ENCODE measurements around the gene CD300LF.

CD300LF gene

DNA sequence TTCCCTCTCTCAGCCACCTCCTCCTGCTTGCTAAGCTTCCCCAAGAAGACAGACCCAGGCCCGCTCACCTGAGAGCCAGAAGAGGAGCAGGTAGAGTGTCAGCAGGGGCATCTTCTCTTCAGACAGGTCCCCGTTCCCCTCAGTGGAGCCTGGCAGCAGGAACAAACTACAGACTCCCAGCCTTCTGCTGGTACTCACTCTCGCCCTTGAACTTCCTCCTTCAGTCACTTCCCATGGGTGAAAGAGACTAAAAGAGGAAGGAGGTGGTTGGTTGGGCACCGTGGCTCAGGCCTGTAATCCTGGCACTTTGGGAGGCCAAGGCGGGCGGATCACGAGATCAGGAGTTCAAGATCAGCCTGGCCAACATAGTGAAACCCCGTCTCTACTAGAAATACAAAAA, at the start of gene CD300LF:
CD300LF (minus strand) TSS at position 168 of the 400 bp plus-strand sequence; CDS start at position 111, 57 bp downstream.
- no peak for DNase-seq (ENCODE audit: low spot score)

DNA sequence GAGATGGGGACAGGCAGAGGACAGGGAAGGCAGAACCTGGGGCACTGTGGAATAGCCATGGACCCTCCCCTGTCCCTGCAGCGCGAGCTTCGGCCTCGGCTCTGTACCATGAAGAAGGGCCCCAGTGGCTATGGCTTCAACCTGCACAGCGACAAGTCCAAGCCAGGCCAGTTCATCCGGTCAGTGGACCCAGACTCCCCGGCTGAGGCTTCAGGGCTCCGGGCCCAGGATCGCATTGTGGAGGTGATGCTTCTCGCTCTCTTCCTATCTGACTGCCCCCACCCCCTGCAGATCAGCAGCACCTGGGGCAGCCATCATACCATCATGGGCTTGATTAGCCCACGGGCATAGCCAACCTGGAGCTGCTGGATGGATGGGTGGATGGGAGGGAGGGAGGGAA, 49.2 kb upstream of the CD300LF start:
- DNase-seq (ENCODE audit: low spot score): no peak

DNA sequence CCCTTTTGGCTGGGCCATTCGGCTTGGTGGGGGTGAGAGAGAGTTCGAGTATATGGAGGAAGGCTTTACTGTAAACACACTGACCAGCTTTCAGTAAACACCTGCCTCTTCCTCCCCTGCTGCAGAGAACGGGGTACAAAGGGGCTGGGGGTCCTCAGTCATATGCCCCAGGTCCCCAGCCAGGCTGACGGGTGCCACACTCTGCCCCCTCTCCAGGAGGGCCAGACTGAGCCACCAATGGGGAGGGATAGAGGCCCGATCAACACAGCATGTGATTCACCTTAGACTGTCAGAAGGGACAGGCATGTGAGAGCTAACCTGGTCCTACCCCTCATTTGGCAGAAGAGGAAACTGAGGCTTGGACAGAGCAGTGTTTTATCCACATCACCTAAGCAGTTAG, 48.7 kb upstream of the CD300LF start:
- DNase-seq (ENCODE audit: low spot score): no peak

DNA sequence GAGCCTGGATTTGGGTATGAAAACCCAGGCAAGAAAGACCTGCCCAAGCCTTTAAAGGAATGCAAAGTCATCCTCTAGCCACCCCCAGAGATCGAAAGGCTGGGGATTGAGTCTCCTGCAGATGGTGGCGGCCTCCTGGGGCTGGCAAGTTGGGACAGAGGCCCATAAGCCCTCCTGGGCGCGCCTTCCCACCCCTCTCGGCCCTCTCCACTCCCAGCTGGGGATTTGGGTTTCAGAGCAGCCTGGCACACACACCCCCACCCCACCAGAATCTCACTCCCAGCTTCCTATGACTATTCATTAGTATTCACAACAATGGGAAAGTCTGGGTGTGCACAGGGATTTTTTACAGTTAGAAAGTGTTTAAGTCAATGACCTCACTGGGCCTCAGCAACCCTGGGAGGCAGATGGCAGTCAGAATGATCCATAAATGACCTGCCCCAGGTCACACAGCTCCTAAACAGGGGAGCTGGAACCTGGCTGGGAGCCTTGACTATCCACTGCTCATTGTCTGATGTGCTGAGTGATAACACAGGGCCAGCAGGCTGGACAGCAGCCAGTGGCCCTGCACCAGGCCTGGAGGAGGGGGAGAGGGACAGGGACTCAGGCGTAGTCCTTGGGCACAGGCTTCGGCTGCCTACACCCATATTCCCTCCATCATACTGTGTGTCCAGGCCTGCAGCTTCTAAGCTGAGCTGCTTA, 47.8 kb upstream of the CD300LF start:
- peak; percentile 64 for DNase-seq (ENCODE audit: low spot score)

DNA sequence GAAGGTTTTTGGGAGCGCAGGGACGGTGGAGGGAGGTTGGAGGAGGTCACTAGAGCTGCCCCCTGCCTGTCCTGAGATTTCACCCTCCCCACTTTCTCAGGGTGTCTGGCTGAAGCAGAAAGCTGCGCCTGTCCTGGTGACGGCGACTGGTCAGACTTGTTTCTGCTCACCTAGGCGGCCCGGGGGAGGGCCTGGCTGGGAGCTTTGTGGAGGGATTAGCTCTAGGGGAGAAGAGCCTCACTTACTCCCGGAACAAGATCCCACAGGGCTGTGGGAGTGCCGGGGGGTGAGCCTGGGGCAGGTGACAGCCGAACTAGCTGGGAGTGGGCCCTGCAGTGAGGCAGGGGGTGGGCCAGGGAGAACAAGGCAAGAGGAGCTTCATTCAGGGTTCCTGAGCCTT, 47.2 kb upstream of the CD300LF start:
- DNase-seq (ENCODE audit: low spot score): peak; percentile 82

DNA sequence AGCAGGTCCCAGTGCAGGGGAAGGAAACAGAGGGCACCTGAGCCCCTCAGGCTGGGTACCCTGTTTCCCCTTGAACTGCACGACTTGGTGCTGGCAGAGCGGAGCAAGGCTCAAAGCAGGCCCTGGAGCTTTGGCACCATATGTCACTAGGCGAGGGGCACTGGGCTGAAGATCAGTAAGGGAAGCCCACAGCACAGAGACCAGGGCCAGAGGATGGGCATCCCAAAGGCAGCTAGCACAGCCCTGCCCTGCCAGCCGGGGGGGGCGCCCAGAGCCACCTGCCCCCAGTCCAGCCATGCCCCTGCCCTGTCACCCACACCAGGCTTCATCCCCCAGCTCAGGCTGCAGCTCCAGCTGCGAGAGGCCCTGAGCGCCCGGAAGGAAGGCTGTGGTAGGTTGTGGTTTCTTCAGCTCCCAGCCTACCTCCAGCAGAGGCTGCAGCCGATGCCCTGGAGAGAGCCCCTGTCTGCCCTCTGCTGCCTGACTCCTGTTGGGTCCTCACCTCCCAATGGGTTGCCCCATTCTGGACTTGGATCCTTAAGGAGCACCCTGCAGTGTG, 46.6 kb upstream of the CD300LF start:
- peak; percentile 53 for DNase-seq (ENCODE audit: low spot score)

DNA sequence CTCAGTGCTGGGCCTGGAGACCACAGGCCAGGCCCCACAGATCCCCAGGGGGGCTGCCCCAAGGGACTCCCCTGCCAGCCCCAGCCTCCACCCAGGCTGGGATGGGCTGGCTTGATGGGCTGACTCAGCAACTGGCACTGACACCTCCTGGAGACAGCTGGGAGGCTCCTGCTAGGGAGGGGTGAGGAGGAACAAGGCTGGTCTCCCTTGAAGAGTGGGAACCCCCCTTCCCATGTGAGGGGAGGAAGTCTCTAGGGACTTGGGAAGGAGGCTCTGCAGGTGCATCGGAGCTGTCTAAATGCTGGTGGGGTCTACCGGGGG, 46.1 kb upstream of the CD300LF start:
- DNase-seq (ENCODE audit: low spot score): no peak

DNA sequence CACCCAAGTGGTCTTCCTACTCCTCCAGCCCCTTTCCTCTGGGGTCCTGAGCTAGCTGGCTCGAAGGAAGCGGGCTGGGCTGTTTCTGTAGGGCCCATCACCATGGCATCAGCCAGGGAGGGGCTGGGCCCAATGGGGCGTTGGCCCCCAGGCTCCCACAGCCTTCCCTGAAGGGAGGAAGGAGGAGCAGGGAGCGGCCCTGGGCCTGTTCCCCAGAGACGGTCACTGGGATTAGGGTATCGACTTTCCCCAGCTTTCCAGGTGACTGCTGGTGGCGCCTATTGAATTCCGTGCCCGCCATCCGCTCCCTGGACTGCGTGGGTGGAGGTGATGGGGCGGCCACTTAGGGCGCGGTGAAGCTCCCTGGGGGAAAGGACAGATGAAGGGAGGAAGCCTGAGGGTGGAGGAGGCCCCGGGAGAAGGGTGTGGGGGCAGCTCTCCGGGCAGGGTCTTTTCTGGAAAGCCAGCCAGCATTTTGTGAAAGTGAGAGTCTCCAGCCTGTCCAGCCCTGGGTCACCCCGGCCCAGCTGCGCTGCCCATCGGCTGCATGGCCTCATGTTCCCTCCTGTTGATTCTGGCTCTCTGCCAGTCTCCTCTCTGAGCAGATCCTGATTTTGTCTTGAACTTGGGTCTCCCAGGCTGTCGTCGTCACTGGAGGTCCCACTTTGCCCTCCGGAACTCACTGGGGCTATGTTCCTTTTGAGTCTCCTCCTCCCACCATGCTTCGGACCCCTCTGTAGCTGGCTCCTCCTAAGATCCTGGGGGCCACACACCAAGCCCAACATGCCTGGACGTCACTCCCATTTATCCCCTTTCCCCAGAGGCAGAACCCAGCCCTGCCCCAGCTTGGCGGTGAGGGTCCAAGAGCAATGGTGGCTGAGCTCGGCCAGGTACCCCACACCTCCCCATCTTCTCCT, 45.5 kb upstream of the CD300LF start:
- no peak for DNase-seq (ENCODE audit: low spot score)

DNA sequence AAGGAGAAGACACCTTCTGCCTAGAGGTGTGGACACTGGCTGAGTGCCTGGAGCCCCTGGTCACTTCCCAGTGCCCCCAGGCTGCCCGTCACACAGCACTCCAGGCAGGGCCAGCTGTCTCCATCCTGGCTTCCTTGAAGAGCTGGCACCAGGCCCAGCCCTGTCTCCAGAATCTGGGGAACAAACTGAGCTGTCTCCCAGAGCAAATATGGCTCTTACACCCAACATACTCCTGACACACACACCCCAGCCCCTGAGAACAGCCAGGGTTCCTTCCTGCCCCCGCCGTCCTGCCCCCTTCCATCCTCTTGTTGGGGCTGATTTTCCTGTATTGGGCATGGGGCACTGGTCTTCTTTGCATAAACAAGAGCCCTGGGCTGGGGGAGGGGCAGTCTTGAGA, 44.8 kb upstream of the CD300LF start:
- no peak for DNase-seq (ENCODE audit: low spot score)

DNA sequence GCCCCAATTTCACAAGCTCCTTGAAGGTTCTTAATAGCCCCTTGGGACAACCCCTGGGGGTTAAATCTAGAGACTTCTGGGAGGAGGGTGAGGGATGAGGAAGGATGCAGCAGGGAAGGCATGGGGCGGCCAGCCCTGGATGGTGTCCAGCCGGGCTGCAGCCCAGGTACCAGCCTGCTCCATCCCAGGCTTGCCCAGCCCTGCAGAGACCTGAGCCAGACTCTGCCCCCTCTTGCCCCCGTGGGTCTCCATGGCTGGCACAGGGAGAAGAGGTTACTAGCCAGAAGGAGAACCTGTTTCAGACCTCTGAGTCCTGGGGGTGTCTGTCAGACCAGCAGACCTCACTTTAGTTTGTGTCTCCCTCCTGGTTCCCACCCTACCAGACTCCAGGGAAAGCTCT, 44.2 kb upstream of the CD300LF start:
- DNase-seq (ENCODE audit: low spot score): no peak

DNA sequence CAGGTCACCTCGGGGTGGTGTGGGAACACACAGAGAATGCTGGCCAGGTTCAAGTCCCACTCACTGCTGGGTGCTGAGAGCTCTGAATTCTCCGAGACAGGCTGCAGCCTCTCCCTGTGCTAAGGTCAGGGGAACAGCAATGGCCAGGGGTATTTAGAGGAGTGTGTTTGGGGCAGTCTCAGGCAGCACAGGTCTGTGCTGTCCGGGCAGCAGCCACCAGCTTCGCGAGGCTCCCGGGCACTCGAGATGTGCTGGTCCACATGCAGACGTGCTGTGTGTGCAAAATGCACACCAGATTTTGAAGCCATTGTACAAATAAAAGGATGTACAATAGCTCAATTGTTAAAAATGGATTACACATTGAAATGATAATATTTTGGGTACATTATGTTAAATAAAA, 42.8 kb upstream of the CD300LF start:
- no peak for DNase-seq (ENCODE audit: low spot score)

DNA sequence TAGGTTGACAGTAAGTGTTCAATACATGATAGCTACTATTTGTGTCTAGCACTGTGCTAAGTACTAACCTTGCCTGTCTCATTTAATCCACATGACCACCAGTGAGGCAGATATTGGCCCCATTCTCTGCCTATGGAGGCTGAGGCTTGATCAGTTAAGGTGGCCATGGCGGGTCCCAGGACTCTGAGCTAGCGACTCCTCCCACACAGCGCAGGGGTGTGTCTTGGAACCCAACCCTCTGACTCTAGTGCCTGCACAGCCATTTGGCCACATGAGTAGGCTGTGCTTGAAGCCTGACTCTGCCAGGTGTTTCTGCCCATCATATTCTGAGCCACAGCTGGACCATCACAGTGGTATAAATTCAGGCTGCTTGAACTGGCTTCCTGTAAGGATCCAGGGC, 42.1 kb upstream of the CD300LF start:
- DNase-seq (ENCODE audit: low spot score): no peak

DNA sequence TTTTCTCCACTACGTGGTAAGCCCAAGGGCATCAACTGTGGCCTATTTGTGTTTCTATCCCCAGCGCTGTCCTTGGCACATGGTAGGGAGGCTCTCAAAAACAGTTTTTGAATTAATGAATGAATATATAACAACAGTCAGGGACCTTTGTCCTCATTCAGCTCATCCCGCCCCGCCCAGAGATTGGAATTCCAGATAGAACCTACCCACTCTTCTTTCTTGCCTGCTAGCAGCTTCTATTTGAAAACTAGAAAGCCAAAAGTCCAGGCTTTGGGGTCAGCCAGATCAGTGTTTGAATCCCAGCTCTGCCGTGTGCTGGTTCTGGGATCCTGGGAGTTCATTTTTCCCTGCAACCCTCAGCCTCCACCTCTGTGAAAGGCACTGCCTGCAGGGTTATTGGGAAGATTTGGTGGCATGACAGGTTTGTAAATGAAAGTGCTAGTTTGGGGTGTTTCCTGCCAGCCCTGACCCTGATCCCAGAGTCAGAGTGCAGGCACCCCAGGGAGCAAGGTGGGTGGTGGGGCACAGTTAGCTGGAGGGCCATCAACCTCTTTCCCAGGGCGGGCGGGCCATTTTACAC, 40.2 kb upstream of the CD300LF start:
- no peak for DNase-seq (ENCODE audit: low spot score)

DNA sequence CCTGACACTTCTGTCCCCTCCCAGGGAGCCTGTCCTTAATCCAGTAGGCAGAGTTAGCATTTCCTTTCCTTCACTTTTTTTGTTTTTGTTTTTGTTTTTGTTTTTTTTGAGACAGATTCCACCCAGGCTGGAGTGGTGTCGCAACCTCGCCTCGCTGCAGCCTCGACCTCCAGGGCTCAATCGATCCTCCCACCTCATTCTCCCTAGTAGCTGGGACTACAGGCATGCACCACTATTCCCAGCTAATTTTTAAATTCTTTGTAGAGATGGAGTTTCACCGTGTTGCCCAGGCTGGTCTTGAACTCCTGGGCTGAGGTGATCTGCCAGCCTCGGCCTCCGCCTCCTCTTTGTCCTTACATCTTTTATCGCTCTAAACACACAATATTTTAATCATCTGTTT, 39.7 kb upstream of the CD300LF start:
- DNase-seq (ENCODE audit: low spot score): no peak

DNA sequence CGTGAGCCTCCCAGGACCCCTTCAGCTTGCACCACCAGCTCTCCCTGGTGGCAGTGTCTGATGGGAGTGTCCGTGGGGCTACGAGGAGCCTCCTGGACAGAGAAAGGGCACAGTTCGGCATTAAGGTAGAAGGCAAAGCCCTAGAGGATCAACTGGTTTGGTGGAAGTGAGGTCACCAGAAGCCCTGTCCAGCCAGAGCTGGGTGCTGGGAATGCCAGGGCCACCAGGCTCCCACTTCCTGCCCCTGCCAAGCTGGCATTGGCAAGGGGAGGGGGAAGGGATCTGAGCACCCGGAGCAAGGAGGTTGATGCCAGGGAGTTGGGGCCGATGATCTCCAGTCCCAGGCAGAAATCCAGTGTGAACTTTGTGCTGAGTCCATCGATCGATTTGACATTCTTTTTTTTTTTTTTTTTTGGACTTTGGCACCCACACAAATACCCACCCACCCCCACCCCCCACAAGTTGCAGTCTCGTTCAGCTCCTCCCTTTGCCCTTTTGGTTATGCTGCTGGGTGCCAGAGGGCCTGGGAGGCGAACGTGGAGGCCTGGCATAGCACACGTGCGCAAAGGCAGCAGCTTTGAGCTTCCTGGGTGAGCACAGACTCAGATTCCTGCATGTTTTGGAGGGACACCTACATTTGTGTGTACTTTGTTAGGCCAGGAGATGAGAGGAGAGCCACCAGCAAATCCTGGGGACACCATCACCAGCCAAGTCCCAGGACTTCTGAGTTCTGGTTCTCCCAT, 37.8 kb upstream of the CD300LF start:
- no peak for DNase-seq (ENCODE audit: low spot score)

DNA sequence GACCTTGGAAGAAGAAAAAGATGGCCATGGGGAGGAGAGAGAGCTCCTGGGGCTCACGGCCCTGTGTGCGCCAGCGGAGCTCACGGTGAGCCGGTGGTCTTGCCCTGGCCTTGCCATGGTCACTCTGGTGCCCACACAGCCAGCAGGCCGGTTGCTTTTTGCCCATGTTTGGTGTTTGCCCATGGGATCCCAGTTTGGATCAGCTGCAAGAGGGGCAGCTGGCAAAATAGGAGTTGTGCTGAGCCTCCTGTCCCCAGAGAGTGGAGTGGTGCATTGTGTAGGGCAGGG, 37.3 kb upstream of the CD300LF start:
- DNase-seq (ENCODE audit: low spot score): no peak

DNA sequence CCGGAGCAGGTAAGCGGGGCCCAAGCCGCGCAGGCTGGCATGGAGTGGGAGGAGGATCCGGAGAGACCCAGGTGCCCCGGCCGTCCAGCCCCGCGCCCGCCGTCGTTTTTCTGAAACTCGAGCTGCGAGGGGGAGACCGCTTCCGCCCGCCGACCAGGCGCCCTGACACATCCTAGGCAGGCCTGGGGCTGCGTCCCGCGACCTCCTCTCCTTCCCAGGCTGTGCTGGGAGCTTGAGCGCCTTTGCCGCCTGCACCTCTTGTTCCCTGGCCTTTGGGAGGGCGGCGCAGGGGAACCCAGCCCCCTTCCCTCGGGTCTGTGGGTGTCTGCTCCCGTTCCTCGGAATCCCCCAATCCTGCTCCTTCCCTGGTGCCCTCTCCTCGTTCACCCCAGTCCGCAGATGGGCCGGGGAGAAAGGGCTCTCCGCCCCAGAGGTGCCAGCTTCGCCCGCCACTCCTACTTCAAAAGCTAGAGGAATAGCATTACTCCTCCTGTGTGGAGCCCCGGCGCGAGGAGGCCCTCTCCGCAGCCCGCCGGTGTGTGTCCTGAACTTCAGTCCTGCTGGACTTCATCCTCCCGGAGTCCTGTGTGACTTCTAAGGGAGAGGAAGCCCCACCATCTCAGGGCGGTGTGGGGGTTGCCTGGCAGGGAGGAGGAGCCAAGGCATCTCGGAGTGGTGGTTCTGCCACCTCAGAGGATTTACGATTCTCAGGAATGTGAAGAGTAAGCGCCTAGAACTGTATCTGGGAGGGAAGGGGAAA, 36.7 kb upstream of the CD300LF start:
- DNase-seq (ENCODE audit: low spot score): peak; percentile 71

DNA sequence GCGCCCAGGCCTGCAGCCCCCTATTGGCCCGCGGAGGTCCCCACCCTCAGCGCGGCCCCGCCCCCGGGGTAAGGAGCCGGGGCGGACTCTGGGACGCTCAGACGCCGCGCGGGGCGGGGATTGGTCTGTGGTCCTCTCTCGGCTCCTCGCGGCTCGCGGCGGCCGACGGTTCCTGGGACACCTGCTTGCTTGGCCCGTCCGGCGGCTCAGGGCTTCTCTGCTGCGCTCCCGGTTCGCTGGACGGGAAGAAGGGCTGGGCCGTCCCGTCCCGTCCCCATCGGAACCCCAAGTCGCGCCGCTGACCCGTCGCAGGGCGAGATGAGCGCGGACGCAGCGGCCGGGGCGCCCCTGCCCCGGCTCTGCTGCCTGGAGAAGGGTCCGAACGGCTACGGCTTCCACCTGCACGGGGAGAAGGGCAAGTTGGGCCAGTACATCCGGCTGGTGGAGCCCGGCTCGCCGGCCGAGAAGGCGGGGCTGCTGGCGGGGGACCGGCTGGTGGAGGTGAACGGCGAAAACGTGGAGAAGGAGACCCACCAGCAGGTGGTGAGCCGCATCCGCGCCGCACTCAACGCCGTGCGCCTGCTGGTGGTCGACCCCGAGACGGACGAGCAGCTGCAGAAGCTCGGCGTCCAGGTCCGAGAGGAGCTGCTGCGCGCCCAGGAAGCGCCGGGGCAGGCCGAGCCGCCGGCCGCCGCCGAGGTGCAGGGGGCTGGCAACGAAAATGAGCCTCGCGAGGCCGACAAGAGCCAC, 36.0 kb upstream of the CD300LF start, which contains the start of gene NHERF1:
NHERF1 (plus strand) TSS at position 100 of the 750 bp plus-strand sequence; CDS start at position 319, 219 bp downstream.
- peak; percentile 99 for DNase-seq (ENCODE audit: low spot score)

DNA sequence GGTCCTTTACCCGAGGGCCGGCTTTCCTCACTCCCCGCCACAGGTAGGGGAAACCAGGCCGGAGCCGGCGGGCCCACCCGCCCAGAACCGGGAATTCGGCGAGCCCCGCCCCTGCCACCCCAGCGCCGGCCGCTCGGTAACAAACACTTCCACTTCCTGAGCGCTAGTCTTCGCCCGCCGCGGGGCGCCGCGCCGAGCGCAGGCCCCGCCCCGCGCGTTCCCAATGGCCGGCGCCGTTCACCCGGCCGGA, 35.5 kb upstream of the CD300LF start:
- no peak for DNase-seq (ENCODE audit: low spot score)

DNA sequence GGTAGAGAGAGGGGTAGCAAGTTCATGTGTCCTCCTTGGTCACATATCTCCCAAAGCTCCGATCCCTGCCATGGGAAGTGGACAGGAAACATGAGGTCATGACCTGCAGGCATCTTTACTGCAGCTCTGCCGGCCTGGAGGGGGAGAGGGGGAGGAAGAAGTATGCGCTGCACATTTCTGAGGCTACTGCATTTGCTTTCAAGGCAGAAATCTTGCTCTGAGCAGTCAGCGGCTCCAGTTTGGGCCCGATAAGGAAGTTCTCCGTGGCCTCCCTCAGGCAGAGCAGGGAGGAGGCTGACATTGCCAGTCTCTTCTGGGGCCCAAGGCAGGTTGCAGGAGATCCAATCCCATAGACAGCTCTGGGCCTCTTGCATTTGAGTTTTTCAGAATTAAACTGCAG, 34.2 kb upstream of the CD300LF start:
- DNase-seq (ENCODE audit: low spot score): peak; percentile 71

DNA sequence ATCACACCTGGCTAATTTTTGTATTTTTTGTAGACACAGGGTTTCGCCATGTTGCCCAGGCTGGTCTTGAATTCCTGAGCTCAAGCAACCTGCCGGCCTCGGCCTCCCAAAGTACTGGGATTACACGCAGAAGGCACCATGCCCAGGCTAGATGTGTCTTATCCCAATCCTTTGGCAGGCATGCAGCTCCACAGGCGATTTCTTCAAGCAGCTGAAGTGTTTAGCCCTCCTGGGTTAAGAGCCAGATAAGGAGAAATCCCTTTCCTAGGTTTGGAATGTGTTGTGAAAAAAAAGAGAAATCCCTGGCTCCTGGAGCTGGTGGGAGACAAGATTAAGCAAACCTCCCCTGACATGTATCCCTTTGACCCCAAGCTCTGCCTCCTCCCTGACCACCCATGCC, 33.7 kb upstream of the CD300LF start:
- DNase-seq (ENCODE audit: low spot score): peak; percentile 58

Data from ecto neural progenitor cell (in vitro differentiated cells).